ENCODE results near the gene SLIT1.

DNA sequence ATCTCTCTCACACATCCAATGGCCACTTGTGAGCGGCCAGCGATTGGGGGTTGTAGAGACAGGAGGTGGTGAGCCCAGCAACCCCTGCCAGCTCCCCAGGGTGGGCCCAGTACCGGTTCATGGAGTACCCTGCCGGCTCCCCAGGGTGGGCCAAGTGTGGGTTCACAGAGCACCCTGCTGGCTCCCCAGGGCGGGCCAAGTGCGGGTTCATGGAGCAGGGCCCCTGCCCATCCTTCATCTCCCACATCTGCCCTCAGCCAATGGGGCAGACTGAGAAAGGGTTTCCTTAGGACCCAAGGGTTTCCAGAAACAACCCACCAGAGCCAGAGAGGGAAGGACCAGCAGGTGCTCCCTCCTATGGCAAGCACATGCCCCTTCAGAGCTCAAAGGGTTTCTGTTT lies 21.4 kb upstream of the SLIT1 start:
- TF ChIP-seq EZH2phosphoT487 (IDR thresholded peaks at IDR 0.05; ENCODE audit: insufficient read depth, low read depth), result no peak
- TF ChIP-seq EZH2 (IDR thresholded peaks at IDR 0.05; ENCODE audit: insufficient read depth, poor library complexity, severe bottlenecking), result no peak

Data from GM23248 (cell line).